ENCODE measurements around the gene DDX17. TPM values are rescaled to one million over a fixed set of nuclear protein-coding genes. Genes with fewer than 3 reads are reported as not detected.

Gene DDX17
- total and polyA plus RNA-seq, 10 of the 15 experiments (the other 5 are each of a cell fraction or from before 2014, with no cell fraction given): 25.2 to 778 (median 266) TPM

DNA sequence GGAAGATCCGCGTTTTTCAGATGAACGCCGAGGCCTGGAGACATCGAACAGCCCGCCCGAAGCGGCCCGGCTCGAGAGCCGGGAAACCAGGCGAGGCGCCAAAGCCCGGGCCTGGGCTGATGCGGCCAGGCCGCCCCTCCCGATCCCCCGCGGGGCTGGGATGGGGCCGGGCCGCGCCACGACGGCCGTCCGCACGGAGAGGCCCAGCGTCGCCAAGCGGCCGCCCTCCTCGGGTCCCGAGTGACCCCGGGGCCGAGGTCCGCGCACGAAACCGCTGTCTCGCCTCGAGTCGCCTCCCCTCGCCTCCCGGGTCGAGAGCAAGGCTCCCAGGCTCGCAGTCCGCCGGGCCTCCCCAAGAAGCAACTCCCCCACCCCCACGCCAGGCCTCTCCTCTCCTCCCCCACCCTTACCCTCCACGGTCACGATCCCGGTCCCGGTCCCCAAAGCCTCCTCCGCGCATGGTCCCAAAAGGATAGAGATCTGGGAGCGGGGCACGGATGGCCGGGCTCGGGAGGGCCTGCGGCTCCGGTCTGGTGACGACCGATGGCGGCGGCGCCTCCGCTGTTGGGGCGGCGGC lies 482 bp downstream of the DDX17 start (continued):
- TF ChIP-seq, protein P1, sequence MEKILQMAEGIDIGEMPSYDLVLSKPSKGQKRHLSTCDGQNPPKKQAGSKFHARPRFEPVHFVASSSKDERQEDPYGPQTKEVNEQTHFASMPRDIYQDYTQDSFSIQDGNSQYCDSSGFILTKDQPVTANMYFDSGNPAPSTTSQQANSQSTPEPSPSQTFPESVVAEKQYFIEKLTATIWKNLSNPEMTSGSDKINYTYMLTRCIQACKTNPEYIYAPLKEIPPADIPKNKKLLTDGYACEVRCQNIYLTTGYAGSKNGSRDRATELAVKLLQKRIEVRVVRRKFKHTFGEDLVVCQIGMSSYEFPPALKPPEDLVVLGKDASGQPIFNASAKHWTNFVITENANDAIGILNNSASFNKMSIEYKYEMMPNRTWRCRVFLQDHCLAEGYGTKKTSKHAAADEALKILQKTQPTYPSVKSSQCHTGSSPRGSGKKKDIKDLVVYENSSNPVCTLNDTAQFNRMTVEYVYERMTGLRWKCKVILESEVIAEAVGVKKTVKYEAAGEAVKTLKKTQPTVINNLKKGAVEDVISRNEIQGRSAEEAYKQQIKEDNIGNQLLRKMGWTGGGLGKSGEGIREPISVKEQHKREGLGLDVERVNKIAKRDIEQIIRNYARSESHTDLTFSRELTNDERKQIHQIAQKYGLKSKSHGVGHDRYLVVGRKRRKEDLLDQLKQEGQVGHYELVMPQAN (conservative IDR thresholded peaks at IDR 0.05): no peak; the same call in 1 of the 2 replicates
- no peak for TF ChIP-seq ZSCAN29 (IDR thresholded peaks at IDR 0.05)
- no peak for TF ChIP-seq EP300 (IDR thresholded peaks at IDR 0.05; ENCODE audit: borderline replicate concordance in 1 of 2, control insufficient read depth in 1 of 2, low read depth in 2 of 2, low read length in 2 of 2)
- TF ChIP-seq SUZ12 (IDR thresholded peaks at IDR 0.05; ENCODE audit: unreplicated experiment): no peak
- no peak for TF ChIP-seq MYB (IDR thresholded peaks at IDR 0.05; ENCODE audit: borderline replicate concordance, low read depth, low read length)
- no peak for TF ChIP-seq CBFB (IDR thresholded peaks at IDR 0.05; ENCODE audit: low read depth)
- no peak for TF ChIP-seq FOXM1 (IDR thresholded peaks at IDR 0.05; ENCODE audit: low read depth, low read length)
- TF ChIP-seq, protein P2, sequence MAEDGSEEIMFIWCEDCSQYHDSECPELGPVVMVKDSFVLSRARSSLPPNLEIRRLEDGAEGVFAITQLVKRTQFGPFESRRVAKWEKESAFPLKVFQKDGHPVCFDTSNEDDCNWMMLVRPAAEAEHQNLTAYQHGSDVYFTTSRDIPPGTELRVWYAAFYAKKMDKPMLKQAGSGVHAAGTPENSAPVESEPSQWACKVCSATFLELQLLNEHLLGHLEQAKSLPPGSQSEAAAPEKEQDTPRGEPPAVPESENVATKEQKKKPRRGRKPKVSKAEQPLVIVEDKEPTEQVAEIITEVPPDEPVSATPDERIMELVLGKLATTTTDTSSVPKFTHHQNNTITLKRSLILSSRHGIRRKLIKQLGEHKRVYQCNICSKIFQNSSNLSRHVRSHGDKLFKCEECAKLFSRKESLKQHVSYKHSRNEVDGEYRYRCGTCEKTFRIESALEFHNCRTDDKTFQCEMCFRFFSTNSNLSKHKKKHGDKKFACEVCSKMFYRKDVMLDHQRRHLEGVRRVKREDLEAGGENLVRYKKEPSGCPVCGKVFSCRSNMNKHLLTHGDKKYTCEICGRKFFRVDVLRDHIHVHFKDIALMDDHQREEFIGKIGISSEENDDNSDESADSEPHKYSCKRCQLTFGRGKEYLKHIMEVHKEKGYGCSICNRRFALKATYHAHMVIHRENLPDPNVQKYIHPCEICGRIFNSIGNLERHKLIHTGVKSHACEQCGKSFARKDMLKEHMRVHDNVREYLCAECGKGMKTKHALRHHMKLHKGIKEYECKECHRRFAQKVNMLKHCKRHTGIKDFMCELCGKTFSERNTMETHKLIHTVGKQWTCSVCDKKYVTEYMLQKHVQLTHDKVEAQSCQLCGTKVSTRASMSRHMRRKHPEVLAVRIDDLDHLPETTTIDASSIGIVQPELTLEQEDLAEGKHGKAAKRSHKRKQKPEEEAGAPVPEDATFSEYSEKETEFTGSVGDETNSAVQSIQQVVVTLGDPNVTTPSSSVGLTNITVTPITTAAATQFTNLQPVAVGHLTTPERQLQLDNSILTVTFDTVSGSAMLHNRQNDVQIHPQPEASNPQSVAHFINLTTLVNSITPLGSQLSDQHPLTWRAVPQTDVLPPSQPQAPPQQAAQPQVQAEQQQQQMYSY (CRISPR knock-in tag; IDR thresholded peaks at IDR 0.05): no peak
- no peak for TF ChIP-seq SMC3 (IDR thresholded peaks at IDR 0.05; ENCODE audit: borderline replicate concordance, low read length)
- no peak for TF ChIP-seq RB1 (IDR thresholded peaks at IDR 0.05; ENCODE audit: borderline replicate concordance)
- no peak for TF ChIP-seq ESRRA (IDR thresholded peaks at IDR 0.05; ENCODE audit: low read length)
- TF ChIP-seq CEBPB (IDR thresholded peaks at IDR 0.05; ENCODE audit: borderline replicate concordance in 1 of 2, low read depth in 2 of 2, low read length in 2 of 2): no peak
- TF ChIP-seq SPI1 (IDR thresholded peaks at IDR 0.05; ENCODE audit: borderline replicate concordance, insufficient read depth, low read depth, low read length): no peak
- TF ChIP-seq, protein P3, sequence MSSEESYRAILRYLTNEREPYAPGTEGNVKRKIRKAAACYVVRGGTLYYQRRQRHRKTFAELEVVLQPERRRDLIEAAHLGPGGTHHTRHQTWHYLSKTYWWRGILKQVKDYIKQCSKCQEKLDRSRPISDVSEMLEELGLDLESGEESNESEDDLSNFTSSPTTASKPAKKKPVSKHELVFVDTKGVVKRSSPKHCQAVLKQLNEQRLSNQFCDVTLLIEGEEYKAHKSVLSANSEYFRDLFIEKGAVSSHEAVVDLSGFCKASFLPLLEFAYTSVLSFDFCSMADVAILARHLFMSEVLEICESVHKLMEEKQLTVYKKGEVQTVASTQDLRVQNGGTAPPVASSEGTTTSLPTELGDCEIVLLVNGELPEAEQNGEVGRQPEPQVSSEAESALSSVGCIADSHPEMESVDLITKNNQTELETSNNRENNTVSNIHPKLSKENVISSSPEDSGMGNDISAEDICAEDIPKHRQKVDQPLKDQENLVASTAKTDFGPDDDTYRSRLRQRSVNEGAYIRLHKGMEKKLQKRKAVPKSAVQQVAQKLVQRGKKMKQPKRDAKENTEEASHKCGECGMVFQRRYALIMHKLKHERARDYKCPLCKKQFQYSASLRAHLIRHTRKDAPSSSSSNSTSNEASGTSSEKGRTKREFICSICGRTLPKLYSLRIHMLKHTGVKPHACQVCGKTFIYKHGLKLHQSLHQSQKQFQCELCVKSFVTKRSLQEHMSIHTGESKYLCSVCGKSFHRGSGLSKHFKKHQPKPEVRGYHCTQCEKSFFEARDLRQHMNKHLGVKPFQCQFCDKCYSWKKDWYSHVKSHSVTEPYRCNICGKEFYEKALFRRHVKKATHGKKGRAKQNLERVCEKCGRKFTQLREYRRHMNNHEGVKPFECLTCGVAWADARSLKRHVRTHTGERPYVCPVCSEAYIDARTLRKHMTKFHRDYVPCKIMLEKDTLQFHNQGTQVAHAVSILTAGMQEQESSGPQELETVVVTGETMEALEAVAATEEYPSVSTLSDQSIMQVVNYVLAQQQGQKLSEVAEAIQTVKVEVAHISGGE (CRISPR knock-in tag; IDR thresholded peaks at IDR 0.05): no peak
- TF ChIP-seq, protein P4, sequence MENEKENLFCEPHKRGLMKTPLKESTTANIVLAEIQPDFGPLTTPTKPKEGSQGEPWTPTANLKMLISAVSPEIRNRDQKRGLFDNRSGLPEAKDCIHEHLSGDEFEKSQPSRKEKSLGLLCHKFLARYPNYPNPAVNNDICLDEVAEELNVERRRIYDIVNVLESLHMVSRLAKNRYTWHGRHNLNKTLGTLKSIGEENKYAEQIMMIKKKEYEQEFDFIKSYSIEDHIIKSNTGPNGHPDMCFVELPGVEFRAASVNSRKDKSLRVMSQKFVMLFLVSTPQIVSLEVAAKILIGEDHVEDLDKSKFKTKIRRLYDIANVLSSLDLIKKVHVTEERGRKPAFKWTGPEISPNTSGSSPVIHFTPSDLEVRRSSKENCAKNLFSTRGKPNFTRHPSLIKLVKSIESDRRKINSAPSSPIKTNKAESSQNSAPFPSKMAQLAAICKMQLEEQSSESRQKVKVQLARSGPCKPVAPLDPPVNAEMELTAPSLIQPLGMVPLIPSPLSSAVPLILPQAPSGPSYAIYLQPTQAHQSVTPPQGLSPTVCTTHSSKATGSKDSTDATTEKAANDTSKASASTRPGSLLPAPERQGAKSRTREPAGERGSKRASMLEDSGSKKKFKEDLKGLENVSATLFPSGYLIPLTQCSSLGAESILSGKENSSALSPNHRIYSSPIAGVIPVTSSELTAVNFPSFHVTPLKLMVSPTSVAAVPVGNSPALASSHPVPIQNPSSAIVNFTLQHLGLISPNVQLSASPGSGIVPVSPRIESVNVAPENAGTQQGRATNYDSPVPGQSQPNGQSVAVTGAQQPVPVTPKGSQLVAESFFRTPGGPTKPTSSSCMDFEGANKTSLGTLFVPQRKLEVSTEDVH (IDR thresholded peaks at IDR 0.05; ENCODE audit: low read depth, partially characterized antibody): no peak
- TF ChIP-seq JUNB (IDR thresholded peaks at IDR 0.05): no peak
- peak; percentile 34; the same call in 1 of the 2 replicates for TF ChIP-seq SMARCA5 (IDR thresholded peaks at IDR 0.05)
- no peak for TF ChIP-seq CBX5 (IDR thresholded peaks at IDR 0.05; ENCODE audit: low read depth)
